OCI-LY1 (cell line): ENCODE data around the gene ACOD1.

ENCODE experiments used
- CTCF ChIP-seq: fragments of 200-600 bp; sonication (generic), shearing (Covaris generic); IDR thresholded peaks from 2 replicates; pipeline ENCODE4 v1.5.1; 2017; ENCODE audit warnings: mild to moderate bottlenecking, antibody characterized with exemption, low read length, moderate library complexity, mixed read lengths
- EZH2 ChIP-seq: fragments of 200-600 bp; sonication (generic), shearing (Covaris generic); IDR thresholded peaks from 2 replicates; pipeline ENCODE4 v1.8.0; 2017; ENCODE audit warnings: borderline replicate concordance, mixed run types, mild to moderate bottlenecking, antibody characterized with exemption, low read length, moderate library complexity, mixed read lengths

- no peak for TF ChIP-seq CTCF
- no peak for TF ChIP-seq EZH2
Observed at GRCh38 chr13:76912476-76912875, 35.8 kb upstream of the ACOD1 start.
